DND-41 (cell line): ENCODE results near the gene NEMF.

Source experiments
- CTCF ChIP-seq: IDR thresholded peaks from 2 replicates; pipeline ENCODE4 v1.5.1; 2012; ENCODE audit warnings: borderline replicate concordance, low read length, moderate library complexity, mild to moderate bottlenecking; ENCODE audit not compliant: poor library complexity, severe bottlenecking; ENCODE audit errors: extremely low read depth
- EZH2 ChIP-seq: IDR thresholded peaks from 3 replicates; pipeline ENCODE4 v1.6.1; 2012; ENCODE audit warnings: borderline replicate concordance, low read depth, mild to moderate bottlenecking, moderate library complexity, low read length, inconsistent platforms; ENCODE audit not compliant: severe bottlenecking

- TF ChIP-seq CTCF (no peak), EZH2 (no peak)
These were observed 69.1 kb downstream of the NEMF start for GRCh38 chr14:49783394-49784014.
